Measurements from ENCODE around the gene THSD4.
"Not testable (repeated sequence)": the region's sequence is repeated elsewhere in the genome, so short reads cannot be mapped to it uniquely, and the experiment has no call there.

Gene THSD4

GRCh38 chr15:71261418-71261817, 146.1 kb downstream of the THSD4 start:
- DNase-seq: no peak

- no peak for DNase-seq
Measured at GRCh38 chr15:71261909-71262308, 146.6 kb downstream of the THSD4 start.

GRCh38 chr15:71262599-71262998, 147.3 kb downstream of the THSD4 start:
- no peak for DNase-seq

GRCh38 chr15:71265606-71266005, 150.3 kb downstream of the THSD4 start:
- DNase-seq: not testable (repeated sequence)

- DNase-seq: no peak
Measured at GRCh38 chr15:71271327-71271726, 156.1 kb downstream of the THSD4 start.

GRCh38 chr15:71272932-71273331, 157.7 kb downstream of the THSD4 start:
- DNase-seq: no peak

- DNase-seq: no peak
Measured at GRCh38 chr15:71273731-71274447, 158.6 kb downstream of the THSD4 start.

GRCh38 chr15:71274448-71274798, 159.2 kb downstream of the THSD4 start:
- DNase-seq: no peak

- no peak for DNase-seq
Measured at GRCh38 chr15:71275098-71275497, 159.8 kb downstream of the THSD4 start.

GRCh38 chr15:71275566-71276335, 160.5 kb downstream of the THSD4 start:
- no peak for DNase-seq

GRCh38 chr15:71276336-71276665, 161.0 kb downstream of the THSD4 start:
- DNase-seq: no peak

GRCh38 chr15:71278989-71279756, 163.9 kb downstream of the THSD4 start:
- no peak for DNase-seq

GRCh38 chr15:71279757-71280141, 164.5 kb downstream of the THSD4 start:
- no peak for DNase-seq

GRCh38 chr15:71280206-71280605, 164.9 kb downstream of the THSD4 start:
- no peak for DNase-seq

- DNase-seq: no peak
Measured at GRCh38 chr15:71281256-71281655, 166.0 kb downstream of the THSD4 start.

GRCh38 chr15:71282076-71282475, 166.8 kb downstream of the THSD4 start:
- no peak for DNase-seq

GRCh38 chr15:71288348-71288955, 173.2 kb downstream of the THSD4 start:
- DNase-seq: no peak

GRCh38 chr15:71290002-71290401, 174.7 kb downstream of the THSD4 start:
- DNase-seq: no peak

GRCh38 chr15:71290881-71291635, 175.8 kb downstream of the THSD4 start:
- DNase-seq: no peak

- no peak for DNase-seq
Measured at GRCh38 chr15:71291723-71292122, 176.5 kb downstream of the THSD4 start.

- no peak for DNase-seq
Measured at GRCh38 chr15:71293723-71294122, 178.5 kb downstream of the THSD4 start.

GRCh38 chr15:71294251-71294910, 179.1 kb downstream of the THSD4 start:
- no peak for DNase-seq

All from C1 segment of cervical spinal cord (tissue), 14 donors.